A673 (cell line): ENCODE measurements around the gene FAAP100. TPM values are rescaled to one million over a fixed set of nuclear protein-coding genes. Genes with fewer than 3 reads are reported as not detected.

Experiments
- BruUV-seq: library from RNA; stranded (reverse); fragments of 400-500 nt; replicated peaks from 2 replicates; lab custom pipeline; 2021; lab: Mats Ljungman, UMichigan
- CTCF ChIA-PET: fragments of 300-600 bp; sonication (Branson Sonifier 250); formaldehyde crosslinking; loops from one replicate; lab custom pipeline; 2022; ENCODE audit warnings: antibody characterized with exemption; lab: Charles Lee
- POLR2A ChIA-PET: fragments of 300-600 bp; sonication (Branson Sonifier 250); formaldehyde crosslinking; loops from one replicate; lab custom pipeline; 2022; ENCODE audit warnings: antibody characterized with exemption; ENCODE audit not compliant: low non-redundant PET; lab: Charles Lee
- DNase-seq: peaks from one replicate; pipeline ENCODE4 v3.0.0-alpha.2; 2015; ENCODE audit warnings: low spot score
- H3K27ac ChIP-seq: fragments of 200-600 bp; sonication (generic); 2 replicates; pipeline ENCODE4 v1.5.1; 2016; ENCODE audit warnings: mixed run types, low read depth, mild to moderate bottlenecking, mixed read lengths, antibody characterized with exemption, low read length; ENCODE audit not compliant: poor library complexity, severe bottlenecking
- H3K27me3 ChIP-seq: fragments of 200-600 bp; sonication (generic); replicated peaks from 2 replicates; pipeline ENCODE4 v1.6.1; 2017; ENCODE audit warnings: mixed run types, low read depth, mild to moderate bottlenecking, mixed read lengths, antibody characterized with exemption, low read length; ENCODE audit not compliant: insufficient read depth, poor library complexity
- H3K36me3 ChIP-seq: fragments of 200-600 bp; sonication (generic); 2 replicates; pipeline ENCODE4 v1.6.1; 2016; ENCODE audit warnings: mixed run types, mild to moderate bottlenecking, mixed read lengths, antibody characterized with exemption, low read length; ENCODE audit not compliant: insufficient read depth, poor library complexity, severe bottlenecking
- H3K4me1 ChIP-seq: fragments of 200-600 bp; sonication (generic); 2 replicates; pipeline ENCODE4 v1.6.1; 2017; ENCODE audit warnings: mixed run types, mild to moderate bottlenecking, mixed read lengths, antibody characterized with exemption, low read length; ENCODE audit not compliant: insufficient read depth, poor library complexity, severe bottlenecking
- H3K4me3 ChIP-seq: fragments of 200-600 bp; sonication (generic); 2 replicates; pipeline ENCODE4 v1.5.1; 2016; ENCODE audit warnings: low read depth, mixed run types, mild to moderate bottlenecking, mixed read lengths, low read length; ENCODE audit not compliant: poor library complexity, severe bottlenecking
- H3K9me3 ChIP-seq: fragments of 200-600 bp; sonication (generic); 2 replicates; pipeline ENCODE4 v1.6.1; 2016; ENCODE audit warnings: mixed run types, low read depth, mild to moderate bottlenecking, mixed read lengths, antibody characterized with exemption, low read length; ENCODE audit not compliant: poor library complexity, severe bottlenecking
- EZH2 ChIP-seq: fragments of 200-600 bp; sonication (generic); IDR thresholded peaks from 2 replicates; pipeline ENCODE4 v1.6.1; 2017; ENCODE audit warnings: borderline replicate concordance, low read depth, mild to moderate bottlenecking, mixed read lengths, antibody characterized with exemption, low read length; ENCODE audit not compliant: poor library complexity, severe bottlenecking
- intact Hi-C: fragments of 100-400 bp; cut with micrococcal nuclease; formaldehyde crosslinking; loops from one replicate; pipeline ENCODE4 v1.10.0; 2022; ENCODE audit not compliant: unreplicated experiment
- total RNA-seq: library from RNA; stranded (reverse); gene quantifications from 2 replicates; pipeline ENCODE4 v1.2.3, GENCODE V29; 2021
- TF ChIP-seq, protein P1 (sequence below): fragments of 300-800, 200-600 bp; sonication (generic); conservative IDR thresholded peaks from 2 replicates; pipeline ENCODE4 v1.5.1; 2017; ENCODE audit warnings: low read depth, mild to moderate bottlenecking, antibody characterized with exemption, low read length, moderate library complexity, mixed read lengths

Gene FAAP100
- total RNA-seq, 1 experiment from 2014 or later: 49.4 TPM

DNA sequence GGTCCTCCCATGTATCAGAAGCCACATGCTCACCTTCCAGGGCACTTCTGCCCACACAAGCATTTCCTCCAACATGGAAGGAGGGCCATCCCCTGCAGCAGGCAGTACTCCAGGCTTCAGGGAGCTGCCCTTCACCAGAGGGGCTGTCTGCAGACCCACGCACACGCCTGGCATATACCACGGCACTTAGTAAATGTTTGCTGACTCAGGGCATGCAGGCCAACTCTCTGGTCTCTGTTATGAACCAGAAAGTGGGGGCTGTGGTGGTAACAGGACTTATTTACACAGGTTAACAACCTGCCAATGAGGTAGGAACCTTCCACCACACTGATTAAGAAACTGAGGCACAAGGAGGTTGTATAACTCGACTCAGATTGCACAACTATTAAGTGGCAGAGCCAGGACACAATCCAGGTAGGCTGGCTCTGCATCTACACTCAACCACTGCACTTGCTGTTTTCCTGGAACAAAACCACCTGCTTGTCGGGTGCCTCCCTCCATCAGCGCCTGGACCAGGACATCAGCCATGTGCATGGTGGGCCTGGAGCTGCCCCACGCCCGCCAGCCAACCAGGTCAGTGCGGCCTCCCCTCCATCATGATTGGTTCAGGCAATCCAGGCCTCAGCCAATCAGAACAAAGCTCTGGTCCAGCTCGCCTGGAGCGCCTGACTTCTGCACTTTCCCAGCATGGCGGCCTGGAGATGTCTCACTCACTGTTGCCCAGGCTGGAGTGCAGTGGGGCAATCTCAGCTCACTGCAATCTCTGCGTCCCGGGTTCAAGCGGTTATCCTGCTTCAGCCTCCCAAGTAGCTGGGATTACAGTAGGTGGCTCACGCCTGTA lies 58.7 kb downstream of the FAAP100 start:
- Histone ChIP-seq H3K4me3 (no peak overlapping the region), H3K27me3 (no peaks in the 10 kb centered on the region), H3K4me1 (peaks cover 20% of the 10 kb centered on the region), H3K9me3 (no peaks in the 10 kb centered on the region), H3K36me3 (no peaks in the 10 kb centered on the region), H3K27ac (no peak overlapping the region)
- no peak for DNase-seq
- TF ChIP-seq, protein P1, sequence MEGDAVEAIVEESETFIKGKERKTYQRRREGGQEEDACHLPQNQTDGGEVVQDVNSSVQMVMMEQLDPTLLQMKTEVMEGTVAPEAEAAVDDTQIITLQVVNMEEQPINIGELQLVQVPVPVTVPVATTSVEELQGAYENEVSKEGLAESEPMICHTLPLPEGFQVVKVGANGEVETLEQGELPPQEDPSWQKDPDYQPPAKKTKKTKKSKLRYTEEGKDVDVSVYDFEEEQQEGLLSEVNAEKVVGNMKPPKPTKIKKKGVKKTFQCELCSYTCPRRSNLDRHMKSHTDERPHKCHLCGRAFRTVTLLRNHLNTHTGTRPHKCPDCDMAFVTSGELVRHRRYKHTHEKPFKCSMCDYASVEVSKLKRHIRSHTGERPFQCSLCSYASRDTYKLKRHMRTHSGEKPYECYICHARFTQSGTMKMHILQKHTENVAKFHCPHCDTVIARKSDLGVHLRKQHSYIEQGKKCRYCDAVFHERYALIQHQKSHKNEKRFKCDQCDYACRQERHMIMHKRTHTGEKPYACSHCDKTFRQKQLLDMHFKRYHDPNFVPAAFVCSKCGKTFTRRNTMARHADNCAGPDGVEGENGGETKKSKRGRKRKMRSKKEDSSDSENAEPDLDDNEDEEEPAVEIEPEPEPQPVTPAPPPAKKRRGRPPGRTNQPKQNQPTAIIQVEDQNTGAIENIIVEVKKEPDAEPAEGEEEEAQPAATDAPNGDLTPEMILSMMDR: no peak
- TF ChIP-seq EZH2: no peak
- ChIA-PET CTCF (interaction anchor here (0.7 kb wide), 1 partner anchor 8 kb away, joined by 3 read pairs; no protein-coding TSS in a partner anchor), POLR2A (no interaction called here)
- intact Hi-C loops: no loop called here
- BruUV-seq: no TSS peak

DNA sequence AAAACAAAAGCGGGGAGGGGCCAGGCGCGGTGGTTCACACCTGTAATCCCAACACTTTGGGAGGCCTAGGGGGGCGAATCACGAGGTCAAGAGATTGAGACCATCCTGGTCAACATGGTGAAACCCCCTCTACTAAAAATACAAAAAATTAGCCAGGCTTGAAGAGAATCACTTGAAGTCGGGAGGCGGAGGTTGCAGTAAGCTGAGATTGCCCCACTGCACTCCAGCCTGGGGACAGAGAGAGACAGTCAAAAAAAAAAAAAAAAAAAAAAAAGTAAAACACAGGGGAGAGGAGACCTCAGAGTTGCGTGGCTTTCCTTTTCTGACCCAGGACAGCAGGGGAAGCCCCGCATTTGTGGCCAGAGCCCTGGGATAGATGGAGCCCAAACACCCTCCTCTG lies 59.4 kb downstream of the FAAP100 start:
- no TSS peak for BruUV-seq
- peaks cover 26% of the 10 kb centered on the region for H3K4me1 ChIP-seq
- H3K27me3 ChIP-seq: no peaks in the 10 kb centered on the region
- ChIA-PET CTCF (no interaction called here), POLR2A (interaction anchor here (0.6 to 0.7 kb wide), 2 partner anchors 99 to 137 kb away, joined by 6 to 9 read pairs; no protein-coding TSS in a partner anchor)
- no peak overlapping the region for H3K27ac ChIP-seq
- DNase-seq: no peak
- H3K4me3 ChIP-seq: no peak overlapping the region
- intact Hi-C loops: no loop called here
- H3K9me3 ChIP-seq: no peaks in the 10 kb centered on the region
- TF ChIP-seq, protein P1: no peak
- TF ChIP-seq EZH2: no peak
- H3K36me3 ChIP-seq: no peaks in the 10 kb centered on the region

DNA sequence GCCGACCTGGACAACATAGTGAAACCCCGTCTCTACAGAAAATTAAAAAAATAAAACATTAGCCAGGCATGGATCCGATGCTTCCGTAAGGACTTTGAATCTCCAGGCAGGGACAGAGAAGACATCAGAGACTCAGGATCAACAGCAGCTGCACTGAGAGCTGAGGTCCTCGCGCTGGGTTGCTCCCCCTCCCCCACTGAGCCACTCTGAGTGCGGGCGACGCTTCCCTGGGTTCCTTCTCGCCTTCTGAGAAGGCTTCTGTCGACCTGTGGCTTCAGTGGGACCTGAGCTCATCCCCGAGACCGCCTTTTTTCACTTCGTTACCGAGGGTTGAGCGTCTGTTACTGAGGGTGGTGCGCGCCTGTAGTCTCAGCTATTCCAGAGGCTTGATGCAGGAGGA lies 60.0 kb downstream of the FAAP100 start:
- CTCF ChIA-PET: no interaction called here
- no peak for DNase-seq
- Histone ChIP-seq H3K27me3 (no peaks in the 10 kb centered on the region), H3K9me3 (no peaks in the 10 kb centered on the region), H3K27ac (no peak overlapping the region), H3K36me3 (no peaks in the 10 kb centered on the region), H3K4me1 (peaks cover 31% of the 10 kb centered on the region), H3K4me3 (no peak overlapping the region)
- no TSS peak for BruUV-seq
- POLR2A ChIA-PET: interaction anchor here (0.6 to 0.7 kb wide), 2 partner anchors 99 to 138 kb away, joined by 6 to 9 read pairs; no protein-coding TSS in a partner anchor
- intact Hi-C loops: no loop called here
- TF ChIP-seq EZH2: no peak
- TF ChIP-seq, protein P1: no peak
